SH-SY5Y (cell line): ENCODE results near the gene CMPK2.

Experiments
- GATA2 ChIP-seq: IDR thresholded peaks from 2 replicates; pipeline ENCODE4 v1.6.1; 2011; ENCODE audit warnings: mild to moderate bottlenecking, low read depth, low read length
- GATA3 ChIP-seq: IDR thresholded peaks from 2 replicates; pipeline ENCODE4 v1.6.1; 2011; ENCODE audit warnings: low read depth, mild to moderate bottlenecking, low read length, moderate library complexity

DNA sequence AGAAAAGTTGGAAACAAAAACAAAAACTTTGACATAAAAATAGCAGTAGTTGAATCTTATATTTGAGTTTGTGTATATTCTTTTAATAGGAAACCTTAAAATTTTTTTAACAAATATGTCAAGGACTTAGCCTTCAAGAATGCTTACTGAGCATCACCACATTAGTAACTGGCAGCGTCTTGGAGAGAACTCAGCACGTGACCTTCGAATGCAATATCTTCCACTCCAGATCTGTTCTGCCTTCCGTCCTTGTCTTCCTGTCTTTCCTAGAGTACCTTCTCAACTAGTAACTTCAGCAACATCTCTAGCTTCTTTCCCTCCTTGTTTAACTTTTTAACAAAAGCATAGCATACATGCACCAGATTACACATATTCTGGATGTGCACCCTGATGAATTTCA is 12.8 kb upstream of the CMPK2 start:
- TF ChIP-seq GATA2, result no peak
- TF ChIP-seq GATA3, result no peak
